NCI-H510A treated with DMSO at 0.1 percent for 48 hours (cell line): Measurements from ENCODE around the gene IQSEC3.
"Not testable (repeated sequence)": the region's sequence is repeated elsewhere in the genome, so short reads cannot be mapped to it uniquely, and the experiment has no call there.

ENCODE experiments used
- DNase-seq: peaks from one replicate; lab custom pipeline; 2025; lab: John Stamatoyannopoulos, UW

The IQSEC3 gene

GRCh38 chr12:66428-66781 is at the start of gene IQSEC3:
TSS of gene IQSEC3 (plus strand) at chr12:66767. CDS start at chr12:66883, 116 bp downstream.
- DNase-seq, result not testable (repeated sequence)

GRCh38 chr12:17370-18340 is 48.9 kb upstream of the IQSEC3 start:
- not testable (repeated sequence) for DNase-seq

- DNase-seq, result not testable (repeated sequence)
Observed at GRCh38 chr12:18821-19567, 47.6 kb upstream of the IQSEC3 start.

GRCh38 chr12:19906-20305 is 46.7 kb upstream of the IQSEC3 start:
- not testable (repeated sequence) for DNase-seq

GRCh38 chr12:20757-21156 is 45.8 kb upstream of the IQSEC3 start:
- no peak for DNase-seq

GRCh38 chr12:21301-22189 is 45.0 kb upstream of the IQSEC3 start:
- DNase-seq, result no peak

- no peak for DNase-seq
Observed at GRCh38 chr12:22190-22529, 44.4 kb upstream of the IQSEC3 start.

- DNase-seq, result no peak
Observed at GRCh38 chr12:22530-23201, 43.9 kb upstream of the IQSEC3 start.

GRCh38 chr12:27904-28303 is 38.7 kb upstream of the IQSEC3 start:
- DNase-seq, result not testable (repeated sequence)

GRCh38 chr12:38775-39174 is 27.8 kb upstream of the IQSEC3 start:
- DNase-seq, result not testable (repeated sequence)

- DNase-seq, result not testable (repeated sequence)
Observed at GRCh38 chr12:39555-40265, 26.9 kb upstream of the IQSEC3 start.

- not testable (repeated sequence) for DNase-seq
Observed at GRCh38 chr12:44352-44751, 22.2 kb upstream of the IQSEC3 start.

- DNase-seq, result not testable (repeated sequence)
Observed at GRCh38 chr12:45235-45990, 21.2 kb upstream of the IQSEC3 start.

GRCh38 chr12:45991-46358 is 20.6 kb upstream of the IQSEC3 start:
- DNase-seq, result not testable (repeated sequence)

- DNase-seq, result not testable (repeated sequence)
Observed at GRCh38 chr12:46542-46941, 20.0 kb upstream of the IQSEC3 start.

GRCh38 chr12:47699-48226 is 18.8 kb upstream of the IQSEC3 start:
- not testable (repeated sequence) for DNase-seq

GRCh38 chr12:49149-49548 is 17.4 kb upstream of the IQSEC3 start:
- DNase-seq, result not testable (repeated sequence)

GRCh38 chr12:51087-51486 is 15.5 kb upstream of the IQSEC3 start:
- DNase-seq, result not testable (repeated sequence)

GRCh38 chr12:51962-52361 is 14.6 kb upstream of the IQSEC3 start:
- DNase-seq, result not testable (repeated sequence)
